SU-DHL-6 (cell line): ENCODE results near the gene TRMT1L.

Experiments
- EZH2phosphoT487 ChIP-seq: fragments of 200-600 bp; sonication (generic), shearing (Covaris generic); conservative IDR thresholded peaks from 2 replicates; pipeline ENCODE4 v1.6.1; 2018; ENCODE audit warnings: mild to moderate bottlenecking, antibody characterized with exemption, low read length, moderate library complexity, mixed read lengths
- TF ChIP-seq, protein P1 (sequence below): fragments of 200-600 bp; sonication (generic); IDR thresholded peaks from one replicate; pipeline ENCODE4 v1.5.1; 2017; ENCODE audit warnings: antibody characterized with exemption, mild to moderate bottlenecking, low read length, moderate library complexity; ENCODE audit not compliant: insufficient read depth, poor library complexity, severe bottlenecking

DNA sequence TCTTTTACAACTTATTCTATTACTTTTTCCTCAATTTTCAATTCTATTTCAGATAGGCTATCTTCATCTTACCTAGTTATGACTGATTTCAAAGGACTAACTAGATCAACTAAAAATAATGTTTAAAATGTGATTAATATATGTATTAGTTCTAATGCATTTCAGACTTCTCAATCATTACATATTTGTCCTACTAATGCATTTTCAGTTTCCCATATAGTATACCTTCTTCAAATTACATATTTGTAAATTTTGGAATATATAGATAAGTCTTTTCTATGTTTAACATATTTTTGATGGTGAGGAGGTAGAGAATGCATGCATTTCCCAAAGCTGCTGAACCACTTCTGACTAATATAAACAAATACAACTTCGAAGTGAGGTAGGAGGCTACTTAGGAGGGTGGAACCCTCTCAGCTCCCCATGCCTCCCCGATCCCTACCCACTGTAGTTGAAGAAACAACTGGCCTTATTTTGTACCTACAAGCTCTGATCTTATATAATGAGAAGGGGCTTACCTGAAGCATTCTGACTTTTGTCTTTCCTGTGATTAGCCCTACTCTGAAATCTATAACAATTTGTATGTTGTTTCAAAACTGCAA, 1.7 kb downstream of the TRMT1L start:
- TF ChIP-seq, protein P1, sequence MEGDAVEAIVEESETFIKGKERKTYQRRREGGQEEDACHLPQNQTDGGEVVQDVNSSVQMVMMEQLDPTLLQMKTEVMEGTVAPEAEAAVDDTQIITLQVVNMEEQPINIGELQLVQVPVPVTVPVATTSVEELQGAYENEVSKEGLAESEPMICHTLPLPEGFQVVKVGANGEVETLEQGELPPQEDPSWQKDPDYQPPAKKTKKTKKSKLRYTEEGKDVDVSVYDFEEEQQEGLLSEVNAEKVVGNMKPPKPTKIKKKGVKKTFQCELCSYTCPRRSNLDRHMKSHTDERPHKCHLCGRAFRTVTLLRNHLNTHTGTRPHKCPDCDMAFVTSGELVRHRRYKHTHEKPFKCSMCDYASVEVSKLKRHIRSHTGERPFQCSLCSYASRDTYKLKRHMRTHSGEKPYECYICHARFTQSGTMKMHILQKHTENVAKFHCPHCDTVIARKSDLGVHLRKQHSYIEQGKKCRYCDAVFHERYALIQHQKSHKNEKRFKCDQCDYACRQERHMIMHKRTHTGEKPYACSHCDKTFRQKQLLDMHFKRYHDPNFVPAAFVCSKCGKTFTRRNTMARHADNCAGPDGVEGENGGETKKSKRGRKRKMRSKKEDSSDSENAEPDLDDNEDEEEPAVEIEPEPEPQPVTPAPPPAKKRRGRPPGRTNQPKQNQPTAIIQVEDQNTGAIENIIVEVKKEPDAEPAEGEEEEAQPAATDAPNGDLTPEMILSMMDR = no peak
- TF ChIP-seq EZH2phosphoT487 = no peak
